ENCODE data around the gene CELF5. TPM values are rescaled to one million over a fixed set of nuclear protein-coding genes. Genes with fewer than 3 reads are reported as not detected.
"Not testable (repeated sequence)": the region's sequence is repeated elsewhere in the genome, so short reads cannot be mapped to it uniquely, and the experiment has no call there.

The CELF5 gene
- total and polyA plus RNA-seq, 9 donors = 0.09 to 1.6 (median 0.69) TPM

DNA sequence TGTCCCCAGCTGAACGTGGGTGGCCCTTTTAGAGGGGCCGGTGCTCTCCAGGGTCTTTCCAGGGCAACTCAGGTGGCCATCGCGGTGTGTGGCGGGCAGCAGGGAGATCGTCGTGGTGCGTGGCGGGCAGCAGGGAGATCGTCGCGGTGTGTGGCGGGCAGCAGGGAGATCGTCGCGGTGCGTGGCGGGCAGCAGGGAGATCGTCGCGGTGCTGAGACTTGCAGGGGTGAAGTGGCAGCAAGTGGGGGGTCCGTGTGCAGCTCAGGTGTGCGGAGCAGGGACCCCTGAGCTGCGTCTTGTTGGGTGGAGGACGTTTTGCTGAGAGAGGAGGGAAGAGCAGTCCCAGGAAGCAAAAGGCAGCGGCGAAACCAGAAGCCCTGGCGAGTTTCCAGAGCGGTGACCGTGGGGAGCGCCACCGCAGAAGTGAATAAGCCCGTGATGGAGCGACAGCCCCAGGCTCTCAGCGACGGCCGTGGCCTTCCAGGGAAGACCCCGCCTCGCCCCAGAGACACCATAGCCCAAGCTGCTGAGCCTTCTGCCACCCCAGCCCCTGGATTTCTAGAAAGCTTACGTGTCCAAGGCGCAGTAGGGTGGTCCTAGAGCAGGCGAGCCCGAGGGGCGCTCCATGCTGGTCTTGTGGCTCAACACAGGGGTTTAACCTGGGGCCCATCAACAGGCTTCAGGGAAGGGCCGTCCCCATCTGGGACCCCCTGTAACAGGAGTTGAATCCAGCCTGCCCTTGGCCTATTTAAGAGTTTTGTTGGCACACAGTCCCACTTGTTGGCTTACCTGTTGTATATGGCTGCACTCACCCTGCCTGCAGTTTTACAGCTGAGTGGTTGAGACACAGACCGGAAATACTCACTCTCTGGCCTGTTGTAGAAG is 33.3 kb upstream of the CELF5 start:
- WGBS (ENCODE audit: insufficient coverage) = 88% methylated on average over 43 of the region's 46 CpGs
- Histone ChIP-seq H3K36me3 (ENCODE audit: control insufficient read depth, insufficient read depth, low read length) (peaks cover 17% of the 10 kb centered on the region), H3K4me3 (ENCODE audit: low read length) (no peak overlapping the region), H3K27ac (ENCODE audit: low read length) (no peak overlapping the region), H3K9me3 (replicated peaks; ENCODE audit: control insufficient read depth, low read depth, low read length) (no peaks in the 10 kb centered on the region), H3K27me3 (ENCODE audit: control insufficient read depth, insufficient read depth, low read length) (no peaks in the 10 kb centered on the region), H3K4me1 (ENCODE audit: control insufficient read depth, insufficient read depth, low read length) (peaks cover 12% of the 10 kb centered on the region)
- DNase-seq = no peak

DNA sequence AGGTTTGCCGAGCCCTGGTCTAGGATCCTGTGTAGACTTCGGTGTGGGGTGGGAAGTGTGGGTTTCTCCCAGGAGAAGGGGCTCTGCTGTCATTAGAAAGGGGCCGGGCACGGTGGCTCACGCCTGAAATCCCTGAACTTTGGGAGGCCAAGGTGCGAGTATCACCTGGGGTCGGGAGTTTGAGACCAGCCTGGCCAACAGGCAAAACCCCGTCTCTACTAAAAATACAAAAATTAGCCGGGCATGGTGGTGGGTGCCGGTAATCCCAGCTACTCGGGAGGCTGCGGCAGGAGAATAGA is 32.7 kb upstream of the CELF5 start:
- not testable (repeated sequence) for H3K27ac ChIP-seq (ENCODE audit: low read length); H3K4me3 ChIP-seq (ENCODE audit: low read length); H3K9me3 ChIP-seq (replicated peaks; ENCODE audit: control insufficient read depth, low read depth, low read length); H3K27me3 ChIP-seq (ENCODE audit: control insufficient read depth, insufficient read depth, low read length); H3K4me1 ChIP-seq (ENCODE audit: control insufficient read depth, insufficient read depth, low read length); DNase-seq
- peaks cover 23% of the 10 kb centered on the region for H3K36me3 ChIP-seq (ENCODE audit: control insufficient read depth, insufficient read depth, low read length)
- 93% methylated on average over 9 of the region's 12 CpGs for whole genome bisulfite sequencing (ENCODE audit: insufficient coverage)

DNA sequence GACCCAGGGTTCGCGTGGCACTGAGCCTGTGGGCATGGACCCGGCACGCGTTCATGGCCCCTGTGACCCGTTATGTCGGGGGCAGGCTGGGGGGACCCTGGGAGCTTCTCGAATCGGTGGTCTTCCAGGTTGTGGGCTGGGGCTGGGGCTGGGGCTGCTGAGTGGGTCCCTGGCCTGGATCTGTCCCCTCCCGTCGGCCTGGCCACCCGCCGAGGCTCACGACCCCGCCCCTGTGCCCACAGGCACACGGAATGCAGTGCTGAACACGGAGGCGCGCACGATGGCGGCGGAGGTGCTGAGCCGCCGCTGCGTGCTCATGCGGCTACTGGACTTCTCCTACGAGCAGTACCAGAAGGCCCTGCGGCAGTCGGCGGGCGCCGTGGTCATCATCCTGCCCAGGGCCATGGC is 32.2 kb upstream of the CELF5 start:
- Histone ChIP-seq H3K4me3 (ENCODE audit: low read length) (no peak overlapping the region), H3K9me3 (replicated peaks; ENCODE audit: control insufficient read depth, low read depth, low read length) (no peaks in the 10 kb centered on the region), H3K36me3 (ENCODE audit: control insufficient read depth, insufficient read depth, low read length) (peaks cover 26% of the 10 kb centered on the region), H3K27me3 (ENCODE audit: control insufficient read depth, insufficient read depth, low read length) (no peaks in the 10 kb centered on the region), H3K27ac (ENCODE audit: low read length) (no peak overlapping the region), H3K4me1 (ENCODE audit: control insufficient read depth, insufficient read depth, low read length) (peaks cover 3% of the 10 kb centered on the region)
- no peak for DNase-seq
- 92% methylated on average over 32 of the region's 32 CpGs for WGBS (ENCODE audit: insufficient coverage)

DNA sequence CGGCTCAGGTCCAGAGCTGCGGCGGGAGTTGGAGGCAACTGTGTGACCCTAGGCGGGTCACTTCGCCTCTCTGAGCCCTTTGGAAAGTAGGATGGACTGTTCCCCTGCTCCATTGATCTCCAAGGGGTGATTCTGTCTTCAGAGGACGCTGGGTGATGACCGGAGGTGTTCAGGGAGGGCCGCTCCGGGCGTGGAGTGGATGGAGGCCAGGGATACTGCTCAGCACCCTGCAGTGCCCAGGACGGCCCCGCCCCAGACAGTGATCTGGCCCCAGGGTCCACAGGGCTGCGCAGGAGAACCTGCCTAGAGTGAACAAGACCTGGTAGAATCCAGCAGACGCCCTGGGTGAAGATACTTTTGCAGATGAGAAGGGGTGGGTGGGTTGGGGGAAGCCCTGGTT is 31.8 kb upstream of the CELF5 start:
- H3K27me3 ChIP-seq (ENCODE audit: control insufficient read depth, insufficient read depth, low read length) = no peaks in the 10 kb centered on the region
- no peak for DNase-seq
- H3K36me3 ChIP-seq (ENCODE audit: control insufficient read depth, insufficient read depth, low read length) = peaks cover 26% of the 10 kb centered on the region
- H3K4me3 ChIP-seq (ENCODE audit: low read length) = no peak overlapping the region
- no peak overlapping the region for H3K27ac ChIP-seq (ENCODE audit: low read length)
- 93% methylated on average over 12 of the region's 14 CpGs for WGBS (ENCODE audit: insufficient coverage)
- no peaks in the 10 kb centered on the region for H3K4me1 ChIP-seq (ENCODE audit: control insufficient read depth, insufficient read depth, low read length)
- no peaks in the 10 kb centered on the region for H3K9me3 ChIP-seq (replicated peaks; ENCODE audit: control insufficient read depth, low read depth, low read length)

DNA sequence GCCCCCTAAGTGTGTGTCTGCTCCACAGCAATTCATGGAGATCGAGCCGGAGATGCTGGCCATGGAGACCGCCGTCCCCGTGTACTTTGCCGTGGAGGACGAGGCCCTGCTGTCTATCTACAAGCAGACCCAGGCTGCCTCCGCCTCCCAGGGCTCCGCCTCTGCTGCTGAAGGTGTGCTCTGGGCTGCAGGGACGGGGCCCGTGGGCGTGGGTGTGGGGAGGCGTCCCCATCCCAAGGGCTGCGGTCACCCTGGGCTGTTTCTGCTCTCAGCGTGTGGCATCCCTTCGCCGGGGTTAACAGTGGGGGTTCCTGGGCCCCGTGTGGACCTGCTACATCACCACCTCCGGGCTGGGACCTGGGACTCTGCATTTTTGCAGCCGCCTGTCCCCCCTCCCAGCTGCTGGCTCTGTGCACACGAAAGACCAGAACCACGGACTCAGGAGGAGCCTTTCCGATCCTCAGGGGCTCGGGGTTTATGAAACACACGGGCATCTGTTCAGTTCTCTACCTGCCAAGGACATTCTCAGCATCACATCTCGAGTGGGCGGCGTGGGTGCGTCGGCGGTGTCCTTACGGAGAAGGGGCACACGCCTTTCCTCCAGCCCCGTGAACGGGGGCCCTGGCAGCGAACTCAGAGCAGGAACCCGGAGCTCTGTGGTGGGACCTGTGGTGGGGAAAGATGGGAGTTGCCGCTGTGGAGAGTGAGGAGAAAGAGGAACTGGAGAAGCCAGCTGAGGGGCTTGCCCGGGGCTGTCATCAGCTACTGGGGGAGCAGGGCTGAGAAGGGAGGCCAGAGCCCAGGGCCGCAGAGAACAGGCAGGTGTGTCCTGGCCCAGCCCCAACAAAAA is 31.0 kb upstream of the CELF5 start:
- WGBS (ENCODE audit: insufficient coverage) = 83% methylated on average over 40 of the region's 40 CpGs
- no peak for DNase-seq
- peaks cover 23% of the 10 kb centered on the region for H3K36me3 ChIP-seq (ENCODE audit: control insufficient read depth, insufficient read depth, low read length)
- no peak overlapping the region for H3K4me3 ChIP-seq (ENCODE audit: low read length)
- no peaks in the 10 kb centered on the region for H3K9me3 ChIP-seq (replicated peaks; ENCODE audit: control insufficient read depth, low read depth, low read length)
- H3K27ac ChIP-seq (ENCODE audit: low read length) = no peak overlapping the region
- H3K27me3 ChIP-seq (ENCODE audit: control insufficient read depth, insufficient read depth, low read length) = no peaks in the 10 kb centered on the region
- H3K4me1 ChIP-seq (ENCODE audit: control insufficient read depth, insufficient read depth, low read length) = no peaks in the 10 kb centered on the region

DNA sequence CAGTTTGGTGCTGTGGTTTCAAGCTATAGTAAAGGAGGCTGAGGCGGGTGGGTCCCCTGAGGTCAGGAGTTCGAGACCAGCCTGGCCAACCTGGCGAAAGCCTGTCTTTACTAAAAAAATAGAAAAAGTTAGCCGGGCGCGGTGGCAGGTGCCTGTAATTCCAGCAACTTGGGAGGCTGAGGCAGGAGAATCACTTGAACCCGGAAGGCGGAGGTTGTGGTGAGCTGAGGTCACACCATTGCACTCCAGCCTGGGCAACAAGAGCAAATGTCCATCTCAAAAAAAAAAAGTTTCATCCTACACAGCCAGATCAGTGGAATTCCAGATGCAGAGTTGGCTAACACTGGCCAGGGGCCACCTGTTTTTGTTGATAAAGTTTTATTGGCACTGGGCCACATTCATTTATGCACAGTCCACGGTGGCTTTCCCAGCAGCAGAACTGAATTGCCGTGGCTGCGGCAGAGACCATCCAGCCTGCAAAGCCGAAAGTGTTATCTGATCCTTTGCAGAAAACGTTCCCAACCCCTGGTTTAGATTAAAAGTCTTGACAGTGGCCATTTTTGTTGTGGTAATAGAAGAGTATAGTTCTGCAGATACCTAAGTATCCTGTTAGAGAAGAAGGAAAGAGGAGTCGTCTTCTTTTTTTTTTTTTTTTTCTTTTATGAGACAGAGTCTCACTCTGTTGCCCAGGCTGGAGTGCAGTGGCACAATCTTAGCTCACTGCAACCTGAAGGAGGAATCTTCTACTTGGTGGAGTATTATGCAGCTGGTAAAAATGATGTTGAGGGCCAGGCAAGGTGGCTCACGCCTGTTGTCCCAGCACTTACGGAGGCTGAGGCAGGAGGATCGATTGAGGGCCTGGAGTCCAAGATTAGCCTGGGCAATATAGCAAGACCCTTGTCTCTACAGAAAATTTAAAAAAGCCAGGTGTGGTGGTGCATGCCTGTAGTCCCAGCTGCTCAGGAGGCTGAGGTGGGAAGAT is 30.1 kb upstream of the CELF5 start:
- DNase-seq = no peak
- Histone ChIP-seq H3K27me3 (ENCODE audit: control insufficient read depth, insufficient read depth, low read length) (no peaks in the 10 kb centered on the region), H3K9me3 (replicated peaks; ENCODE audit: control insufficient read depth, low read depth, low read length) (no peaks in the 10 kb centered on the region), H3K27ac (ENCODE audit: low read length) (no peak overlapping the region), H3K4me3 (ENCODE audit: low read length) (no peak overlapping the region), H3K4me1 (ENCODE audit: control insufficient read depth, insufficient read depth, low read length) (no peaks in the 10 kb centered on the region), H3K36me3 (ENCODE audit: control insufficient read depth, insufficient read depth, low read length) (peaks cover 28% of the 10 kb centered on the region)
- 74% methylated on average over 16 of the region's 17 CpGs for WGBS (ENCODE audit: insufficient coverage)

DNA sequence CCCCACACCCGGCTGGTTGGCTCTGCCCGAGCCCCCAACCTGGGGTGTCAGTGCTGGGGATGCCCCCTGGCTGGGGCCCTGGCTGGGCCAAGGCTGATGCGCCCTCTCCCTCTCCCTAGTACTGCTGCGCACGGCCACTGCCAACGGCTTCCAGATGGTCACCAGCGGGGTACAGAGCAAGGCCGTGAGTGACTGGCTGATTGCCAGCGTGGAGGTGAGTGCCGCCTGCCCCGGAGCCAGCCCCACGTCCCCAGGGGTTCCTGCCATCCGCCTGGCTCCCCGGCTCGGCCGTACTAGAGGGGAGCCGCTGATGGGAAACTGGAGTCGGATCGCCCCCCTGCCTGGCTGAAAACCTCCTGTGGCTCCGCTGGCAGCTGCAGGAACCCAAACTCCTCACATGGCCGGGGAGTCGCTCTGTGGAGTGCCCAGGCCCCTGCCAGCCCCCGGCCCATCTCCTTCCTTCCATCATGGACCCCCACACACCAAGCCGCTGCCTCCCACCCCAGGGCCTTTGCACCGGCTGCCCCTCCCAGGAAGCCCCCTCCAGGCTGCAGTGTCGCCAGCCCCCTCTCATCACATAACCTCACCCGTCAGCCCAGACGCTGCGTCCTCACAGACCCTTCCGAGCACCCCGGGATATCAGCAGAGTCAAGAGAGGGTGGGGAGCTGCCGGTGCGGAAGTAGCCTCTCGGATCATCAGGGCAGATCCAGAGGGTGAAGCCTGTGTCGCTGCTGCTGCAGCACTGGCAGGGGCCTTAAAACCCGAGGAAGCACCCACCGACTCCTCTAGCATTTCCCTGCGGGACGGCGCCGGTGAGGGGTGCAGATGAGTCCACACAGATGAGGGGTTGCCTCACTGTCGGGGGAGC is 28.2 kb upstream of the CELF5 start:
- H3K9me3 ChIP-seq (replicated peaks; ENCODE audit: control insufficient read depth, low read depth, low read length) = no peaks in the 10 kb centered on the region
- no peak for DNase-seq
- H3K4me1 ChIP-seq (ENCODE audit: control insufficient read depth, insufficient read depth, low read length) = no peaks in the 10 kb centered on the region
- H3K4me3 ChIP-seq (ENCODE audit: low read length) = no peak overlapping the region
- H3K27me3 ChIP-seq (ENCODE audit: control insufficient read depth, insufficient read depth, low read length) = no peaks in the 10 kb centered on the region
- H3K27ac ChIP-seq (ENCODE audit: low read length) = no peak overlapping the region
- WGBS (ENCODE audit: insufficient coverage) = 87% methylated on average over 38 of the region's 42 CpGs
- H3K36me3 ChIP-seq (ENCODE audit: control insufficient read depth, insufficient read depth, low read length) = peaks cover 39% of the 10 kb centered on the region

DNA sequence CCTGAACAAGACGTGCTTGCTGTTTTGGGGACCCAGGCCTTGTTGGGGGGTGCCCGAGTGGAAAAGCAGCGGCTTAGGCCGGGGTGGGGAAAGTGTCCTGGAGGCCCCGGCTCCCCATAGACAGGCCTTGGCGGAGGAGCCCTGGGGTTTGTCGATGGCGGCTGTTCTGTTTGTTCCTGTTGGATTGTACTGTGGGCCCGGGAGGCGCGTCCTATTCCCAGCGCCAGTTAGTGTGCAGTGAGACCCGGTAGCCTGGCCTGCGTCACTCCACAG is 27.6 kb upstream of the CELF5 start:
- Histone ChIP-seq H3K9me3 (replicated peaks; ENCODE audit: control insufficient read depth, low read depth, low read length) (no peaks in the 10 kb centered on the region), H3K4me1 (ENCODE audit: control insufficient read depth, insufficient read depth, low read length) (no peaks in the 10 kb centered on the region), H3K27me3 (ENCODE audit: control insufficient read depth, insufficient read depth, low read length) (no peaks in the 10 kb centered on the region), H3K27ac (ENCODE audit: low read length) (no peak overlapping the region), H3K36me3 (ENCODE audit: control insufficient read depth, insufficient read depth, low read length) (peaks cover 43% of the 10 kb centered on the region), H3K4me3 (ENCODE audit: low read length) (no peak overlapping the region)
- no peak for DNase-seq
- 96% methylated on average over 13 of the region's 14 CpGs for WGBS (ENCODE audit: insufficient coverage)

DNA sequence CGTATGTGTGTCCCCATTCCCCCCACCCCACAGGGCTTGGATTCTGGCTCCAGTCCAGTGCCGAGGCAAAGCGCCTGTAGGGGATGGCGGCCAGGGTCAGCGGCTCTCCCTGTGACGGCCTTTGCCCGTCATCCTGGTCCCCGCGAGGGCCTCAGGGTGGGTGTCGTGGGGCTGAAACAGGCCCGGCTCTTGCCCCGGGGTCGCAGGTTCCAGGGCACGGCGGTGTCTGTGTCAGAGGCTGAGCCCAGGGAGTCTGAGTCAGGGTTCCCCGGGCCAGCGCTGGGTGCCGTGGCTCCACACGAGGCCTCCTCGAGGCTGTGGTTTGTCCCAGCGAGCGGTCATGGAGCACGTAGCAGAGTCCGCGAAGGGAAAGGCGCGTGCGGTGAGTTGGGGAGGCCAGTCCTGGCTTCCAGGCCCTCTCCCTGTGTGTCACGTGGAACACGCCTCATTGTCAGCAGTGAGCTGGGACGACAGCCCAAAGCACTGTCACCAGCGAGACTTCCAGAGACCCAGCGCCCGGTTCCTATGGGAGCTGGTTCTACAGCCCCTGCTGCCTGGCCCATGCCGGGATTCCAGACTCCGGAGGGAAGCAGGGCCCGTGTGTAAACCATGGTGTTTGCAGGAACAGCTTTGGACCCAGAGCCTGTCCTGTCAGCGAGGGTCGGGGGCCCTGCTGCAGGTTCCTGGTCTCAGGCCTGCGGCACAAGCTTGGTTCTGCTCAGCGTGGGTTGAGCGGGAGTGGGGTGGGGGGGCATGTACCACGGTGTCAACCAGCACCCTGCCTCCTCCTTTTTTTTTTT is 25.4 kb upstream of the CELF5 start:
- DNase-seq = no peak
- Histone ChIP-seq H3K27ac (ENCODE audit: low read length) (no peak overlapping the region), H3K9me3 (replicated peaks; ENCODE audit: control insufficient read depth, low read depth, low read length) (no peaks in the 10 kb centered on the region), H3K4me1 (ENCODE audit: control insufficient read depth, insufficient read depth, low read length) (no peaks in the 10 kb centered on the region), H3K4me3 (ENCODE audit: low read length) (no peak overlapping the region), H3K27me3 (ENCODE audit: control insufficient read depth, insufficient read depth, low read length) (no peaks in the 10 kb centered on the region), H3K36me3 (ENCODE audit: control insufficient read depth, insufficient read depth, low read length) (peaks cover 50% of the 10 kb centered on the region)
- WGBS (ENCODE audit: insufficient coverage) = 91% methylated on average over 37 of the region's 43 CpGs

Data from muscle of leg (tissue), 11 donors.